SJCRH30 (cell line): ENCODE data around the gene GCA. TPM values are rescaled to one million over a fixed set of nuclear protein-coding genes. Genes with fewer than 3 reads are reported as not detected.

Source experiments
- total RNA-seq: library from RNA; depleted of rRNA; stranded (reverse); fragments of >200 nt; shearing (Covaris generic); gene quantifications from 2 replicates; pipeline ENCODE4 v1.2.3, GENCODE V29; 2014; rRNA removed

GCA gene
- total RNA-seq, 1 experiment from 2014 or later: 3.3 TPM

Other genes with a start within 250 kb of the GCA start
- gene GCG, start 191.9 kb upstream of the GCA start, total RNA-seq: not detected in 2 replicates
- 1.1 and 3.6 TPM in 2 replicates for gene FAP, start 100.7 kb upstream of the GCA start, total RNA-seq
- not detected in 2 replicates for gene IFIH1, start 25.4 kb upstream of the GCA start, total RNA-seq